ENCODE data around the gene ABLIM1.

Gene ABLIM1

DNA sequence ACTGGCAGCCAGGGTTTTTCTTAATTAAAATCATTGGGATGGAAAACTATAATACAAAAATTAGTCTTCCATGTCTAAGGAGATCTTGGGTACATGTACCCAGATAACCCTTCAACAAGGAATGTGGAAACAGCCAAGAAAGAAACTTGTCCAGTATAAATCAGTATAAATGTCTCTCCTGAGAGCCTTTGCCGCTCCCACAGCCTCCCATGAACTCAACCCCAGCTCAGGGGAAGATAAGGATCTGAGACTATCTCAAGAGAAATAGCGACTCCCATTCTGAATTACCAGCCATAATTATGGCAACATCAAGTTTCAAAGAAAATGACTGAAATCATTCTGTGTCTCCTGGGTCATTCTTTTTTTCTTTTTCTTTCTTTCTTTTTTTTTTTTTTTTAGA, 221.1 kb downstream of the ABLIM1 start:
- DNase-seq = no peak

DNA sequence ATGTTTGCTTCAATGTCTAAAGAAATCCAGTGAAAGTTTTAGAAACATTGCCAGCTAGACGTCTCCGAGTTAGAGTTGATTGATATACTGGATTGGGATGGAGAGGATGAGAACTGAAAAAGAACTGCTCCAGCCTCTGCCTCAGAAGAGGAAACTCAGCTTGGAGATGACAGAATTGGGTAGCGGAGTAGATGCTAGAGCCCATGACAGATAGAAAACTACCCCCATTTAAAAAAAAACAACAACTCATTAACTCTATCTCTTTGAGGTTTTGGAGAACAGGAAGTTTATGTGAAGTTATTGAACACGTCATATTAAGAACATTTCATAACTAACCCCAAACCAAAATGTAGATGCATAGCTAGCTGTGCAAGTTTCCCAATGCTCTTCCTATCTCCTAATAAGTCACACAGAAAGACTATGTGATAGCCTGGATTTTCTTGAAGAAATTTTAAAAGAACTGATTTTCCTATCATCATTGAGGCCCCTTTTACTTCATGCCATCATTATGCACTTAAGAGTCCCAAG, 225.4 kb downstream of the ABLIM1 start:
- DNase-seq = no peak

DNA sequence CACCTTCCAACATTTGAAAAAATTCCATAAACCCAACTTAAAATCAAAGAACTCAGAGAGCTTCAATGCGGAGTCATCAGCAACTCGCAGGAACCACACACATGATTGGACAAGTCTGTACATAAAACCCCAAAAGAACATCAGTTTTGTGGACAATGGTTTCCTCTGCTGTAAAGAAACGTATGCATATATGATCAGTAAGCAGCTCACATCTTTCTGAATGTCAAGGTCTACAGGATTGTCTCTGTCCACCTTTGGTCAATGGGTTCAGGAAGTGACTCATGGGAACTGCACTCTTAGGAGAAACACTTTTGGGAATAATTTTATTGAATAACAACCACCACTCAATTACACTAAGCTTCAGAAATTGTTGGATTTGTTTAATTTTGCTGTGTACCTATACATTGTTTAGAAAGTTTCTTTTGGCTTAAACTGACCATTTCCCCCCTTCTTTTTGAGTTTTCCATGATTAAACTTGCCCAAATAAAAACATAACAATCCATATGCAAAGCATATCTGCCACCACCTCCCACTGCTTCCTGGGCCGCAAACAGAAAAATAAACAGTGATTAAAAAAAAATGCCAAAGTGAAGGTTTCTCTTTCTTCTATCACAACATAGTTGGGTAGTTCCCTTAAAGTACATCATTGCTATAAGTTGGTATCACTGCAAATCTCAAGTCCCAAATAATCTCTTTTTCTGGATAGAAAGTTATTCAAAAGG, 226.5 kb downstream of the ABLIM1 start:
- DNase-seq = no peak

DNA sequence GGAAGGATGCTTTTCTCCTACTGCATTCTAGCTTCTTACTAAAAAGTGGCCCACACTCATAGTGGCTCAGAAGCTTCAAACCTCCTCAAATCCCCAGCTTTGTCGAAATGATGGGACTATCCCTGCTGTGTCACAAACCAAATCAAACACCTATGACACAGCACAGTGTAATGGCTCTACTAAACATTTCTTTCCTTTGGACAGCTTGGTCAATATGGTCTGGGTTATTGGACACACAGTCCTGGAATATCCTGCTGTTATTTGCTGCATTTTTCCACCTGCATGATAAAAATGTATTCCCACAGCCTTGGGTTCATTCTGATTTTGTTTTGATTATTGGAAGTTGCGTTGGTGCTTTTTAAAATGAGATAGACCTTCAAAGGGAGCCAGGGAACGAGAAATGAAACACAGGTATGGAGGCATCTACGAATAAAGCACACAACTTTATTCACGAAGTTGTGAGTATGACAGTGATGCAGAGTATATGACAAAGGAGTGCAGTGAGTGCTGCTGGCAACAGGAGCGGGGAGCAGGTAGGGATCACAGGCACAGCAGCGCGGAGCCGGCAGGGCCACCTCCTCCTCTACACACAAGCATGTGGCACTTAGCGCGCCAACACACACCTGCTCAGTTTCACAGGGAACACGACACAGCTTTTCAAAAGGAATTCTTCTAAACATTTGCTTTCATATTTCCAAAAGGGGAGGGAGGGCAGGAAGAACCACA, 227.2 kb downstream of the ABLIM1 start:
- DNase-seq = no peak

DNA sequence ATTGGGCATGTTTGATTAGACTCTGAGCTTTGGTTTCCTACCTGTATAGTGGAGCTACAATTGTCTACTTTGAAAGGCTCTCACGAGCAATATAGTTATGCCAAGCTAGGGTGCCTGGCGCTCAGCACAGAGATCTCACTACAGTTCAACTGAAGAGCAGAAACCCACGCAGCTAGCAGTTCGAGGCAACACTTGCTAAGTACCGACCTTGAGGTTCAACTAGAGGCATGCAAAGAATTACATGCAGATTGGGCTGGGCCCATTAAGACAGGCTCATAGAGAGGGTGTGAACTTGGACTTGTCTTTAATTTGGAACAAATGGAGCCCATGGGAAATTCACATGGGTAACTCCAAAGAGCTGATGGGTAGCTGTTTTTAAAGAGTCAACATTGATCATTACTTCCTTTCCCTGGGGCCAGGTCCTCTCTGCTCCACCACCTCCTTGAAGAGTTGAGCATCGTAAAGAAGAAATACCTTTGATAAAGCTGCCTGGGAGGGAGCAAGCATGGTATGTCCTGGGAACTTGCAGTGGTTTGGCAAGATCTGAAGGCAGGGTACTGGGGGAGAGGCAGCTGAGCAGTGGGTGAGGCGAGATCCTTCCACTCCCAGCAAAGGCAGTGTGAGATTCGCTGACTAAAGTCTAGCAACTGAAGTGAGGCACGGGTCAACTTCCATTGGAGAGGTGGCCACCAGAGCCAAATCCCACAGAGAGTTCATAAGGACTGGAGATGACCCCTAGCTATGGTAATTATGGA, 228.3 kb downstream of the ABLIM1 start:
- no peak for DNase-seq

DNA sequence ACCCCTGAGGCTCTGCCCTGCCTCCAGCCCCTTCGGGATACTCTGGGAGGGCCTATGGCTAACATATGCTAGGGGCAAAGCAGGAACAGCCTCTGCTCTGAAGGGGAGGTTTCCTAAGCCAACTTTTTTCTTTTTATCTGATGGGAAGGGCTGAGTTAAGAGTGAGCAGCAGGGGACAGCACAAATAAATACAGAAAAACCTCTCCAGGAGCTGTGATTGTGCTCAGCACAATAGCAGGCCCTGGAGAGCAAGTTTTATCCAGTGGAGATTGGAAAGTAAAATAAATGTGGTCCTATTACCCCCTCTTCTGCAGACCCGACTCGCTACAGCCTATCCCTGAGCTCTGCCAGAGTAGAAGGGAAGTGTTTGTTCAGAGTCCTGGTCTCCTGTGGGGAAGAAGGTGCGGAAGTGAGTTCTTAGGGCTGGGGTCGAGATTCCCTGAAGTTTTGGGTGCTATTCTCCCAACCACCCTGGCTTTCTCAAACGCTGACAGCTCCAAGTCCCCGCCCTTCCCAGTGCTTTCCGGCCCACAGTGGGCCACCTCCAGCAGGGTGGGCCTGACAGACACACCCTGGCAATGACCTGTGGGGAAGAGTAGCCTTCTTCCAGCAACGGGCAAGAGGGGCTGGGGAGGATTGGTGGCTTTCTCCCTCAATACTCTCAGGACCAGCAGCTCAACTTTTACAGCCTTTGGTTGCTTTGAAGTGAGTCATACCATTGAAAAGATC, 230.8 kb downstream of the ABLIM1 start:
- no peak for DNase-seq

DNA sequence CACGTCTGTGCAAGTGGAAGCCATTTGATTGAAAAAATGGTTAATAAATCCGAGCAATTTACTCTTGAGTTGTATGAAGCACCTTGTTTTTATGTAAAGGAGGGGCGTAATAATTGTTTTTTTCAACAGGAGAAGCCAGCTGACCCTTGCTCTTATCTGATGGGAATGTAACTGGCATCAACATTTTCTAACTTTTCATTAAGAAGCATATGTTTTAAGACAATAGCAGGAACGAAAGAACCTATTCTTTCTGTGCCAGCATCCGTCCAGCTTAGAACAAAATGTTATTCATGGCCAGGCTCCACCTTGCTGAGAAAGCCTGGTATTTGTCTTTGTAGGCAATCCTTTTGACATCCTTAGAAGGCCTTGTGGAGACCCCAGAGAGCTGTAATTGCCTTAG, 231.6 kb downstream of the ABLIM1 start:
- no peak for DNase-seq

DNA sequence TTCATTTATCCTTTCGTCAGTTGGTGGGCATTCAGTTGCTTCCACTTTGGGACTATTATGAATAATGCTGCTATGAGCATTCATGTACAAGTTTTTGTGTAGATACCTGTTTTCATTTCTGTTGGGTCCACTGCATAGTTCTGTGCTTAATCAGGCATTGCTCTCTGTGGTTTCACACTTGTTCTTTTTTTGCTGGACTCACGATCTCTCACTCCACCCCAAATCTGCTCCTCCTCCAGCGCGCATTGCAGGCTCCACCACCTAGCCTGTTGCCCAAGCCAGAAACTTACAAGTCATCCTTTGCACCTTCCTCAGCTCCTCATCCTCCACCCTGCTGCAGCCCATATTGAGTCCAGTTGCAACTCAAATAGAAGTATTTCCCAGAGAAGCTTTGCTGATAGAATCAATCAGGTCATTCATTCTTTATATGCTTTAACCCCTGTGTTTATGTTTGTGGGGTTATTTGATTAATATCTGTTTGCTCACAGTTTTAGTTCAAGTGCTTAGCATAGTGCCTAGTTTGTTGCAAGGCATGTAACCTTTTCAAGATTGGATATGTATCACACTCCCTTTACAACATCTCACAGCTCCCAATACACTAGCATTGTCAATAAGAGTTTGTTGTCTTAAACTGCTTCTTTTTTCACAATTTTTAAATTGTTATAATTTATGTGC, 237.1 kb downstream of the ABLIM1 start:
- DNase-seq = no peak

DNA sequence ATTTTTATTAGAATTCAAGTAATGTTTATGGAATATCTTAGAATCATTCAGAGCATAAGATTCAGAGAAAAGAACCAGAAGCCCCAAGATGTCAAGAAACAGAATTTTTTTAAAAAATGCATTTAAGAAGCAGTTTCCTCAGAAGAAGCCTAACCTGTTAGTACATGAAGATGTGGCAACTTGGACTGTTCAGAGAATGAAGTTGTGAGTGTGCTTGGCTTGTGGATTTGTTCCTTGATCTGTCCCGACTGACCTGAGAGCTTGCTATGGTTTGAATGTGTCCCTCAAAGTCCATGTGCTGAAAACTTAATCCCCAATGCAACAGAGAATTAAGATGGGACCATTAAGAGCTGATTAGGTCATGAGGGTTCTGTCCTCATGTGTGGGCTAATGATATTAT, 240.0 kb downstream of the ABLIM1 start:
- DNase-seq = no peak

DNA sequence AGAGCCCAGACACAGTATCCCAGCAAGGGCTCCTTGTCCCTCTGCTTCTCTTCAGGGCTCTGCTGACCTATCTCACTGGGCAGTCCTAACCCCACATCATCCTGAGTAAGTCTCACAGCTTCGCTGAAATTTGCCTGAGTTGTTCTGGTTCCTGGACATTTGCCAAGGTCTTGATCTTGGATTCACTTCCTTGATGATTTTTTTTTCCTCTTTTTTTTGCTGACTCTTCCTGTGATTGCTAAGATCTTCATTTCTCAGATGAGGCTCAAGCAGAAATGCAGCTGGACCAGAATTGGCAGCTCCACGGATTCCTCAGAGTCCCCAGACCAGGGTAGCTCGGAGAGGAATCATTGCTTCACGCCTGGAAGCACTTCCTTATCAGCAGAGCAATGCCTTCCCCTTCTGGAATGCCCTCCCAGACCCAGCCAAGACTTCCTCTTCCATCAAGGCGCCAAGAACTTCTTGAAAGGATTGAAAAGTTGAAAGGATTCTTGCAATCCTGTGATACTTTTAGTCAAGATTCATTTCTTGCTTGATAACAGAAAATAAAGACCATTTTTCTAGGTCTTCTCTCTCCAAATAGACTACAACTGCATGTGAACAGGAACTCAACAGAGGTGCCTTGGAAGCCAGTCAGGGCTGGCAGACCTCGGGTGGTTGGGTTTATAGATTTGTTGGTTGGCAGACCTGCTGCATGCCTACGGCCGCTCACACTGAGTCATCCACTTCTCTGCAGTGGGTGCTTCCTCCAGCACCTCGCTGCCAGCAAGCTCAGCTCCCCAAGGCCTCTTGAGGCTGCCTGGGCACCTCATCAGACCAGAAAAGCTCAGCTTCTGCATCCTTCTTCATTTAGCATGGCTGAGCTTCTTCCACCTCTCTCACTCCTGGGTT, 244.9 kb downstream of the ABLIM1 start:
- DNase-seq = no peak

DNA sequence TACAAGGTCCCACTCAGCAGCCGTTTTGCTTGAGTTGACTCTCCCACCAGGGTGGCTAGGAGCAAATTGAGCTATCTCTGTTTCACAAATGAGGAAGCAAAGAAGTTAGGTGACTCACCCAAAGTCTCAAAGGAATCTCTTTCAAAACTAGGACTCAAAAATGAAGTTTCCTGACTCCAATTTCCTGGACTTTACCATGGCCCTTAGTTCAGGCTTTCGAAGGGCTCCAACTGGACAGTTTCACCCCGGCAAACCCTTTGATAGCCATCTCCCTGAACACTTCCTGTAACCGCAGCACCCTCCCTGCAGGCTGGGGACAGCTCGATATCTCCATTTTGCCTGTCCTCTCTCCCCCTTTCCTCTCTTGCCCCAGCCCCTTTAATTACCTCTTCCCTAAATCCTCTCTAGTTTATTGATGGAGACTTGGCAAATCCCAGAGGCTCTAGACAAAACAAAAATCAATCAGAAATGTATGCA, 249.1 kb downstream of the ABLIM1 start:
- DNase-seq = no peak

DNA sequence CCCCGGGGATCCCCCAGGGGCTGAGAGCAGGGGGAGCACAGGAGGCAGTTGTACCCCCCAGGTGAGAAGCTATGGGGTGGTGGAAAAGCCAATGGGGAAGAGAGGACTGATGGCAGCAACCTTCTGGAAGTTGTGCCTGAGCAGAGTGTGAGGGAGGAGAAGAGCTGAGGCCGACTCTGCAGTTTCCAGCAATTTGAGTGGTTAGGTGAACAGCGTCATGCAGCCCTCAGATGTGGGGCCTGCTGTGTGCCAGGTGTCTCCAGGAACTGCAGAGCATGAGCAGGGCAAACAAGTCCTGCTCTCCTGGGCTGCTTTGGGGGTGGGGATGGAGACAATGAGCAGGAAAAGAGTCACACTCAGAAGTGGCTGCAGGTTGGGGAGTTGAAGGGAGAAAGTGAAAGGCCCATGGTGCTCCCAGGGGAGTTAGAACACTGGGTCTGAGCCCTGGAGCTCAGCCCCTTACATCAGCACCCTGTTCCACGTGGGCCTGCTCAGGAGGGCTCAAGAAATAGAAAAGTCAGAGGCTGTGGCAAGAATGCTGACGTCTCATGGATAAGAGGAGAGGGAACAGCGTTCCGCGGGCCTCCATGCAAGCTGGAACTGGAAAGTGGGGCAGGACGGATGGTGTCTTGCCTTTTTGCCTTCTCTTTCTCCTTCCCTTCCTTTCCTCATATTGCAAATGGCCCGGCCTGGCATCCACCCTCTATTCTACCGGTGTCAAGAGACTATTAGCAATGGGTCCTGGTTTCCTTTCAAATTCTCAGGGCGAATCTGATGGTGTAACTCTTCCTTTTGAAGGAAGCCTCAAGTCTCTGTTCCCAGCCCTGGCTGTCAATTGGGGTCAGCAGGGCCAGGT, 249.7 kb downstream of the ABLIM1 start:
- no peak for DNase-seq

DNA sequence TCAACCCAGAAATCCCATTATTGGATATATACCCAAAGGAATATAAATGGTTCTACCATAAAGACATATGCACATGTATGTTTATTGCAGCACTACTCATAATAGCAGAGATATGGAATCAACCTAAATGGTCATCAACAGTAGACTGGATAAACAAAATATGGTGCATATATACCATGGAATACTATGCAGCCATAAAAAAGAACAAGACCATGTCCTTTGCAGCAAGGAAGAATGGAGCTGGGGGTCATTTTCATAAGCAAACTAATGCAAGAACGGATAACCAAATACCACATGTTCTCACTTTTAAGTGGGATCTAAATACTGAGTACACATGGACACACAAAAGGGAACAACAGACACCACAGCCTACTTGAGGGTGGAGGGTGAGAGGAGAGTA, 251.6 kb downstream of the ABLIM1 start:
- DNase-seq = no peak

DNA sequence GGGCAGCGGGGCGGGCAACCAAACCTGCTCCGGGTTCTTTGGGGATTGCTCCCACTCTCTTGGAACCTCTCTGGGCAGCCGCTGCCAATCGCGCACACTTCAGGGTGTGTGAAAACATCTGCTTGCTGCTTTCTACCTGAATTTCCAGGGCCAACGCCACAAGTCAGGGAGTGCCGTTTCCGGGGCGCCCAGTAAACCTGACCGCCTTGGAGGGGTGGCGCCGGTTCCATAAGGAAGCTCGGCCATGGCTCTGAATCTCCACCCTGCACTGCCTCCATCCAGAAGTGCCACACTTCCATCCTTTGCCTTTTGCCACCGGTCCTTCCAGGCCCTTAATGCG, 253.1 kb downstream of the ABLIM1 start:
- no peak for DNase-seq

DNA sequence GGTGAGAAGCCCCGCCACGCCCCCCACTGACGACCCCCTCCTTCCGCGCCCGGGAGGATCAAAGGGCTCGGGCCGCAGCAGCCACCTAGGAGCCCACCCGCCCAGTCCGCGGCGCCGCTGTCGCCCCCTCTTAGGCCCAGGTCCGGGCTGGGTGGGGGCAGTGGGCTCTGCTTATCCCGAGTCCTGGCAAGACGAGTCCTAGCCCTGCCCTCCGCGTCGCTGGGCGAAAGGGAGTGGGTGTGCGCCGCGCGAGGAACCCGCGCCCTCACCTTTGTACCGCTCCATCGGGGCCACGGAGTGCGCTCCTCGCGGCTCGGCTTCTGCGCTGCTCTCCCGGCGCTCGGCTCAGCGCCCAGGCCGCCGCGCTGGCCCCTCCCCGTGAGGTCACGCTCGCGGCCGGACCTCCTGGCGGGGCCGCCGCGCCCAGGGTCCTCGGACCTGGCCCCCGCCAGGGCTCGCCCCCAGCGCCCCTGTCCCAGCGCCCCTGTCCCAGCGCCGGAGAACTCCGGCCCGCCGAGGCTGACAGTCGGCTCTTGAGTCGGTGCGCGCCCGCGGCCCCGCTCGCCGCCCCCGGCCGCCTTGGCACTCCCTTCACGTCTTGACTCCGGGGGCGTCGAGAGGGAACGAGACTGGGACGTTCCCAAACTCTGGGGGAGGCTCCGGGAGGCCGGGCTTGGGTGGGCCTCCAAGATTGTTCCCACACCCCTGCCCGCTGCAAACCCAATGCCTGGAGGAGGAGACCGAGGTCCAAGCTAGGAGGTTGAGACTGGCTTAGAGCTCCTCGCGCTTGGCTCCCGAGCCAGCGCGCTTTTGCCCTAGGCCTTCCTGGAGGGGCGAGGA, 253.7 kb downstream of the ABLIM1 start, which contains the start of gene AFAP1L2:
TSS of gene AFAP1L2 (minus strand) at position 332 of the 840 bp plus-strand sequence. CDS start at position 285, 47 bp downstream.
- DNase-seq = no peak

DNA sequence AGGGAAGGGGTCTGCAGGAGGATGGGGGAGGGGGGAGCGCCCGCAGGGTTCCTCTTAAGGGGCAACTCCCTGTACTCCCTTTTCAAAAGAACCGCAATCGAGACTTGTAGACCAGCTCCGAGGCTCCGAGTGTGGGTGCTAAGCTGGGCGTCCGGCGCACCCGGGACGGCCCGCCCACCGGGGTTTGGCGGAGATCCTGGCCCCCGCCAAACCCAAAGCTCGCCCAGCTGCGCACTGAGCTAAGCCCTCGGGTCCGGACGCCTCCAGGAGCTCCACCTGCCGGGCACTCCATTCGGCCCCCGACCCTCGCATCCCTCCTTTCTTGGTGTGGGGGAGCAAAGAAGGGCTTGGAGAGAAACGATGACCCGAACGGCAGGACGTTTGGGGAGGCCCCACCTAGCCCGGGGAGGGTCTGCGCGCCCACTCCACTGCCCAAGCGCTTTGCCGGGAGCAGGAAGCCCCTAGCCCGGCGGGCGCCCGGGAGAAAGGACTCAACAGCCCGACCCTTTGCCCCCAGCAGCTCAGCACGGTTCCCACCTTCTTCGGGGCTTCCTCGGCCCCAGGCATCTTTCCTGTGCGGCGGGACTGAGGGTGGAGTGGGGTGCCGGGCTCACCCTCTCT, 254.4 kb downstream of the ABLIM1 start:
- no peak for DNase-seq

DNA sequence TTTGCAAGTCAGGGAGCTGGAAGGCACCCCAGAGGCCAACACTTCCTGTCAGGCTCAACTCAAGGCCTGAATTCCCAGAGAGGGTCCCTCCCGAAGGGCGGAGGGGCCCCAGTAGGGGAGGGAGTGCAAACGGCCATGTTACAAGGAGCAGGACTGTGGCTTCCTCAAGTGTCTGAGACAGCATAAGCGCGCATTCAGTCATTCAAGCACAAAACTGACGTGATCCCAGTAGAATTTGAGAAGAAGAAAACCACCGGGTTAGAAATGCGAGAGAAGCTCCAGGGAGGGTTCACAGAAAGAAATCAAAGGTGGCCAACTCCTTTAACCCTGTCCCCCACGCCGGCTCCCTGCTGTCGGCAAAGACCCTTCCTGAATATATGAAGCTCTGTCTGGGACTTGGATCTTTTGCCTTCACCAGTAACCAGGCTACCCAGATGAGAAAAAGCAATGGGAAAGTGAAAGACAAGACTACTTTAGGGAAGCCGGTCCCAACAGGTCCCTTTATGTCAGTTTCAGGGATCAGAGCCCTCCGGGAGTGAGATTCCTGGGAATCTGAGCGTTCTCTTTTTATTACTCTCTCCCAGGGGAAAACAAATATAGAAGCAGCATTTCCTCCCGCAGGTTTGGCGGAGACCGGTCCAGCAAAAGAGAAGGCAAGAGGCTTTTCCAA, 255.1 kb downstream of the ABLIM1 start:
- no peak for DNase-seq

DNA sequence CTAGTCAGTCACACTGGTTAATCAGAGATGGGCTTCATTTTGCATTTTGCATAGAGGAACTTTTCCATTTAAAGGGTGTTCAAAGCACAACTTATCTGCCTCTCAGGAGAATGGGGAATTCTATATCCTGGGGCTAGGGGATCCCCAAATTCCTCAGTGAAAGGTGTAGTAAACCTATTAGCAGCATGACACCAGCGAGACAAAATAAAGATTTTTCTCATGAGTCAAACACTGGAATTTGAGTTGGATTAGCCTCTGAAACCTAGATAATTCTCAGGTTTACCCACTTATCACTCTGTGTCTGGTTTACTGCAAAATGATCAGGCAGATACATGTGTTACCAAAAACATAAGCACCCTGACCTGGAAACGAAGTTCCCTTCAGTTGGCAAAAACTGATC, 255.8 kb downstream of the ABLIM1 start:
- no peak for DNase-seq
